Stomach (tissue), 4 donors: Measurements from ENCODE around the gene CTNNA1.

Source experiments
- EP300 ChIP-seq: sonication (generic); formaldehyde crosslinking; IDR thresholded peaks from one replicate; pipeline ENCODE4 v1.6.1; 2017; ENCODE audit warnings: antibody characterized with exemption
- POLR2A ChIP-seq, 4 donors: fragments of 450-650 bp; IDR thresholded peaks; one replicate each; pipeline ENCODE4 v1.6.1; 2016; ENCODE audit warnings: antibody characterized with exemption in 4 of 4, control low read depth in 2 of 4, mild to moderate bottlenecking in 1 of 4, moderate library complexity in 1 of 4
- POLR2AphosphoS5 ChIP-seq, 3 donors: sonication (generic); formaldehyde crosslinking; IDR thresholded peaks; one replicate each; pipeline ENCODE4 v1.6.1; 2016; ENCODE audit warnings: antibody characterized with exemption in 3 of 3
- TF ChIP-seq, protein P1 (sequence below), 7 experiments: fragments of 450-650 bp in 4 of 7; fragments of 200-600 bp in 3 of 7; sonication (generic) in 3 of 7; IDR thresholded peaks; one replicate each; pipeline ENCODE4 v1.5.1; 2016 to 2019; ENCODE audit warnings: antibody characterized with exemption in 7 of 7, control low read depth in 2 of 7, mild to moderate bottlenecking in 1 of 7

DNA sequence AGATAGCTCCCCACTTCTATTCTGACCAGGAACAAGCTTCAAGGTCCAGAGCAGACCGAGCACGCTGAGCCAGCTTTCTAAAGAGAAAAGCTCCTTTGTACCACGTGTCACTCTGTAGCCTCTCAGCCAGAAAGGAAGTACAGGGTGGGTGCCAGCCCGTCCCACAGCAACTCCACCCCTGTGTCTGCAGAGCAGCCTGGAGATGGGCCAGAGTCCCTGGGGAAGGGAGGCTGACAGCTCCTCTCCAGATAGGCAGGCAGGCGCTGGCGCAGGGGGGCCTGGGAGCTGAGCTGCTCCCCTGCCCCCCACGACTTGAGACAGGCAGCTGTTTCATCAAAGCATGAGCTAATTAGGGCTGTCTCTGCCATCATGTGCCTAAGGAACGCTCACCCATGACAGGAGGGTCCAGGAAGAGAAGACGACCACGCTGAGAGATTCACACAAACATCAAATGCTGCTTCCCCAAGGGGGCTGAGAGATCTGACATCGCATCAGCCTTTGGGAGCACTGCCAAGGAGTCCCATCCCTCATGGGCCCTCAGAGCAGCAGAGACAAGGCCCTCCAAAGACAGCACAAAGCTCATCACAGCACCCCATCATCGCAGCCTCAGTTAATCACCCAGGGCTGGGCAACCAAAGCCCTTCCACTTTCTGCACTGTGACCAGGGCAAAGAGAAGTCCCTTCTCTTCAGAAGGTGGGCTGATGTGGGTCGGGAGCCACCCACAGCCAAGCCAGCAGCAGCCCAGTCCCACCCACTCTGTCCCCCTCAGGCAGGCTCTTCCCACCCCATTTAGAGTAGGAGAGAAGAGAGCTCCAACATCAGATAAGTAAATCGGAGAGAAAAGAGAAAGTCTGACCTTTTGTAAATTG is 200.4 kb downstream of the CTNNA1 start:
- TF ChIP-seq EP300 (no peak), POLR2AphosphoS5 (IDR thresholded peaks at IDR 0.05) (peak in 2 of 3 donors; percentile 50 to 64), POLR2A (IDR thresholded peaks at IDR 0.05) (no peak)
- TF ChIP-seq, protein P1, sequence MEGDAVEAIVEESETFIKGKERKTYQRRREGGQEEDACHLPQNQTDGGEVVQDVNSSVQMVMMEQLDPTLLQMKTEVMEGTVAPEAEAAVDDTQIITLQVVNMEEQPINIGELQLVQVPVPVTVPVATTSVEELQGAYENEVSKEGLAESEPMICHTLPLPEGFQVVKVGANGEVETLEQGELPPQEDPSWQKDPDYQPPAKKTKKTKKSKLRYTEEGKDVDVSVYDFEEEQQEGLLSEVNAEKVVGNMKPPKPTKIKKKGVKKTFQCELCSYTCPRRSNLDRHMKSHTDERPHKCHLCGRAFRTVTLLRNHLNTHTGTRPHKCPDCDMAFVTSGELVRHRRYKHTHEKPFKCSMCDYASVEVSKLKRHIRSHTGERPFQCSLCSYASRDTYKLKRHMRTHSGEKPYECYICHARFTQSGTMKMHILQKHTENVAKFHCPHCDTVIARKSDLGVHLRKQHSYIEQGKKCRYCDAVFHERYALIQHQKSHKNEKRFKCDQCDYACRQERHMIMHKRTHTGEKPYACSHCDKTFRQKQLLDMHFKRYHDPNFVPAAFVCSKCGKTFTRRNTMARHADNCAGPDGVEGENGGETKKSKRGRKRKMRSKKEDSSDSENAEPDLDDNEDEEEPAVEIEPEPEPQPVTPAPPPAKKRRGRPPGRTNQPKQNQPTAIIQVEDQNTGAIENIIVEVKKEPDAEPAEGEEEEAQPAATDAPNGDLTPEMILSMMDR (IDR thresholded peaks at IDR 0.05): no peak
